HTERT RPE-1 (cell line): ENCODE data around the gene CREBBP.

ENCODE experiments used
- in situ Hi-C: fragments of 300-500 bp; cut with MboI; formaldehyde crosslinking; loops from 4 replicates; pipeline ENCODE4 v1.14.3; 2020; ENCODE audit warnings: low sequenced_read_pairs

CREBBP gene

GRCh38 chr16:3798838-3799237 lies 81.7 kb downstream of the CREBBP start:
- in situ Hi-C loops, result no loop called here

- in situ Hi-C loops, result no loop called here
Observed at GRCh38 chr16:3797904-3798811, 82.4 kb downstream of the CREBBP start.

GRCh38 chr16:3797473-3797872 lies 83.0 kb downstream of the CREBBP start:
- in situ Hi-C loops, result no loop called here

- in situ Hi-C loops, result no loop called here
Observed at GRCh38 chr16:3793161-3793576, 87.3 kb downstream of the CREBBP start.

- in situ Hi-C loops, result no loop called here
Observed at GRCh38 chr16:3792472-3793012, 88.0 kb downstream of the CREBBP start.

- in situ Hi-C loops, result no loop called here
Observed at GRCh38 chr16:3791701-3792100, 88.8 kb downstream of the CREBBP start.

GRCh38 chr16:3789375-3790099 lies 91.0 kb downstream of the CREBBP start:
- in situ Hi-C loops, result no loop called here

GRCh38 chr16:3788711-3789374 lies 91.7 kb downstream of the CREBBP start:
- in situ Hi-C loops, result no loop called here

- in situ Hi-C loops, result no loop called here
Observed at GRCh38 chr16:3787924-3788661, 92.4 kb downstream of the CREBBP start.

- in situ Hi-C loops, result no loop called here
Observed at GRCh38 chr16:3785413-3785812, 95.1 kb downstream of the CREBBP start.

GRCh38 chr16:3783516-3783915 lies 97.0 kb downstream of the CREBBP start:
- in situ Hi-C loops, result no loop called here

GRCh38 chr16:3782566-3782965 lies 97.9 kb downstream of the CREBBP start:
- in situ Hi-C loops, result no loop called here

- in situ Hi-C loops, result no loop called here
Observed at GRCh38 chr16:3781421-3781820, 99.1 kb downstream of the CREBBP start.

- in situ Hi-C loops, result no loop called here
Observed at GRCh38 chr16:3780570-3780969, 99.9 kb downstream of the CREBBP start.

GRCh38 chr16:3776316-3776715 lies 104.2 kb downstream of the CREBBP start:
- in situ Hi-C loops, result no loop called here

GRCh38 chr16:3774819-3775218 lies 105.7 kb downstream of the CREBBP start:
- in situ Hi-C loops, result no loop called here

- in situ Hi-C loops, result no loop called here
Observed at GRCh38 chr16:3774156-3774767, 106.3 kb downstream of the CREBBP start.

- in situ Hi-C loops, result no loop called here
Observed at GRCh38 chr16:3773663-3774062, 106.8 kb downstream of the CREBBP start.

- in situ Hi-C loops, result no loop called here
Observed at GRCh38 chr16:3771513-3771912, 109.0 kb downstream of the CREBBP start.

GRCh38 chr16:3770530-3770929 lies 110.0 kb downstream of the CREBBP start:
- in situ Hi-C loops, result no loop called here
